CD4-positive, CD25-positive, alpha-beta regulatory T cell (primary cell): Measurements from ENCODE around the gene TMUB1. TPM values are rescaled to one million over a fixed set of nuclear protein-coding genes. Genes with fewer than 3 reads are reported as not detected.

Experiments used
- ATAC-seq, 2 donors: fragments of 150-1000 bp; cut with Tn5 transposase; one replicate each; pipeline ENCODE4 v1.10.0; 2021; ENCODE audit warnings: low read depth in 2 of 2, moderate number of reproducible peaks in 2 of 2, moderate library complexity in 1 of 2
- DNase-seq, 3 donors: peaks; one replicate each; pipeline versions ENCODE4 v3.0.0 to v3.0.0-alpha.2; 2012 to 2022; ENCODE audit warnings: mixed read lengths in 1 of 3
- H3K27ac ChIP-seq: one replicate; pipeline ENCODE4 v1.7.0; 2013; ENCODE audit warnings: mild to moderate bottlenecking, low read length; ENCODE audit not compliant: insufficient read depth, poor library complexity, severe bottlenecking
- H3K27me3 ChIP-seq: one replicate; pipeline ENCODE4 v1.7.0; 2013; ENCODE audit warnings: low read length; ENCODE audit not compliant: control insufficient read depth, insufficient read depth
- H3K36me3 ChIP-seq: one replicate; pipeline ENCODE4 v1.7.0; 2013; ENCODE audit warnings: mild to moderate bottlenecking, low read length, moderate library complexity; ENCODE audit not compliant: control insufficient read depth, insufficient read depth
- H3K4me1 ChIP-seq: 2 replicates; pipeline ENCODE4 v1.7.0; 2013; ENCODE audit warnings: mild to moderate bottlenecking, low read length; ENCODE audit not compliant: insufficient read depth, control insufficient read depth, poor library complexity, severe bottlenecking
- H3K4me3 ChIP-seq: one replicate; pipeline ENCODE4 v1.7.0; 2013; ENCODE audit warnings: low read depth, mild to moderate bottlenecking, low read length, moderate library complexity
- H3K9me3 ChIP-seq, 2 experiments: 1 replicate in 1 of 2; 2 replicates in 1 of 2; pipeline ENCODE4 v1.7.0; 2013; ENCODE audit warnings: low read length in 2 of 2, mild to moderate bottlenecking in 1 of 2, moderate library complexity in 1 of 2; ENCODE audit not compliant: control insufficient read depth in 2 of 2
- H3K27ac Mint-ChIP-seq, 3 donors: one replicate each; pipeline ENCODE4 v1.8.0; 2020 to 2022; ENCODE audit warnings: mild to moderate bottlenecking in 3 of 3, mixed read lengths in 3 of 3, moderate library complexity in 2 of 3
- H3K27me3 Mint-ChIP-seq: one replicate; pipeline ENCODE4 v1.8.0; 2022; ENCODE audit warnings: mild to moderate bottlenecking, mixed read lengths
- H3K36me3 Mint-ChIP-seq: one replicate; pipeline ENCODE4 v1.8.0; 2020; ENCODE audit warnings: mixed read lengths
- H3K4me1 Mint-ChIP-seq, 4 donors: one replicate each; pipeline ENCODE4 v1.8.0; 2020 to 2022; ENCODE audit warnings: mixed read lengths in 4 of 4, mild to moderate bottlenecking in 1 of 4
- H3K4me3 Mint-ChIP-seq, 4 donors: one replicate each; pipeline ENCODE4 v1.8.0; 2020 to 2022; ENCODE audit warnings: mild to moderate bottlenecking in 4 of 4, mixed read lengths in 4 of 4, moderate library complexity in 3 of 4
- H3K9me3 Mint-ChIP-seq, 7 donors: one replicate each; pipeline ENCODE4 v1.8.0; 2020 to 2022; ENCODE audit warnings: mixed read lengths in 7 of 7, mild to moderate bottlenecking in 3 of 7, moderate library complexity in 2 of 7
- polyA plus RNA-seq, 4 donors: library from polyadenylated mRNA; unstranded; fragments of 300-500 nt; fragmentation: Illumina TruSeq; gene quantifications; one replicate each; pipeline ENCODE4 v1.2.3, GENCODE V29; 2021
- total RNA-seq: library from RNA; stranded (reverse); gene quantifications from one replicate; pipeline ENCODE4 v1.2.3, GENCODE V29; 2022

The TMUB1 gene
- total and polyA plus RNA-seq, 5 donors from 2014 or later = 41.1 to 54.6 (median 51.3) TPM

GRCh38 chr7:151059367-151060112, 23.8 kb downstream of the TMUB1 start, which contains the start of gene SLC4A2:
SLC4A2 (plus strand) TSS chr7:151059589; CDS start chr7:151061988, 2,399 bp downstream.
- ATAC-seq = peak in 1 of 2 donors; percentile 13
- Histone ChIP-seq H3K27me3 (no peaks in the 10 kb centered on the region), H3K9me3 (no peaks in the 10 kb centered on the region), H3K36me3 (no peaks in the 10 kb centered on the region), H3K4me3 (peak within 1 kb of the TSS; percentile 86), H3K4me1 (peaks cover 41% of the 10 kb centered on the region), H3K27ac (peak within 1 kb of the TSS; percentile 88)
- Mint-ChIP-seq H3K4me3 (peak within 1 kb of the TSS; percentile 89 to 97 (median 95)), H3K27ac (peak within 1 kb of the TSS; percentile 93 to 97 (median 96)), H3K9me3 (peaks cover 0 to 1% (median 0%) of the 10 kb centered on the region in 7 donors), H3K36me3 (peaks cover 3% of the 10 kb centered on the region), H3K27me3 (no peaks in the 10 kb centered on the region), H3K4me1 (peaks cover 0 to 52% (median 13%) of the 10 kb centered on the region in 4 donors)
- DNase-seq = peak; percentile 65 to 73 (median 65)

GRCh38 chr7:151058781-151059366, 24.4 kb downstream of the TMUB1 start:
- peak overlapping the region; percentile 88 for H3K27ac ChIP-seq

GRCh38 chr7:151057989-151058780, 25.1 kb downstream of the TMUB1 start:
- peak overlapping the region; percentile 93 to 97 (median 96) for H3K27ac Mint-ChIP-seq
- peaks cover 0 to 56% (median 13%) of the 10 kb centered on the region in 4 donors for H3K4me1 Mint-ChIP-seq
- Histone ChIP-seq H3K4me3 (peak overlapping the region; percentile 86), H3K27me3 (no peaks in the 10 kb centered on the region), H3K36me3 (no peaks in the 10 kb centered on the region), H3K4me1 (peaks cover 42% of the 10 kb centered on the region), H3K27ac (peak overlapping the region; percentile 88), H3K9me3 (no peaks in the 10 kb centered on the region)
- peaks cover 6% of the 10 kb centered on the region for H3K36me3 Mint-ChIP-seq
- H3K4me3 Mint-ChIP-seq = peak overlapping the region; percentile 89 to 97 (median 95)
- H3K9me3 Mint-ChIP-seq = peaks cover 0 to 1% (median 0%) of the 10 kb centered on the region in 7 donors
- peak; percentile 97 to 100 (median 98) for DNase-seq
- no peaks in the 10 kb centered on the region for H3K27me3 Mint-ChIP-seq
- peak; percentile 96 to 97 for ATAC-seq

More at GRCh38 chr7:151058781-151059366, 24.4 kb downstream of the TMUB1 start:
- peaks cover 0 to 52% (median 13%) of the 10 kb centered on the region in 4 donors for H3K4me1 Mint-ChIP-seq
- no peaks in the 10 kb centered on the region for H3K27me3 Mint-ChIP-seq
- Histone ChIP-seq H3K4me1 (peaks cover 41% of the 10 kb centered on the region), H3K4me3 (peak overlapping the region; percentile 86), H3K9me3 (no peaks in the 10 kb centered on the region), H3K36me3 (no peaks in the 10 kb centered on the region), H3K27me3 (no peaks in the 10 kb centered on the region)
- peaks cover 0 to 1% (median 0%) of the 10 kb centered on the region in 7 donors for H3K9me3 Mint-ChIP-seq
- peaks cover 6% of the 10 kb centered on the region for H3K36me3 Mint-ChIP-seq
- peak overlapping the region; percentile 89 to 97 (median 95) for H3K4me3 Mint-ChIP-seq
- H3K27ac Mint-ChIP-seq = peak overlapping the region; percentile 93 to 97 (median 96)
- ATAC-seq (no peak), DNase-seq (peak in 2 of 3 donors; percentile 26 to 43)

GRCh38 chr7:151057506-151057988, 25.7 kb downstream of the TMUB1 start, which contains the start of gene CDK5:
CDK5 (minus strand) TSS chr7:151057897; CDS start chr7:151057848, 49 bp downstream.
- H3K9me3 Mint-ChIP-seq = peaks cover 0 to 1% (median 0%) of the 10 kb centered on the region in 7 donors
- ATAC-seq (no peak), DNase-seq (no peak)
- peaks cover 0 to 63% (median 15%) of the 10 kb centered on the region in 4 donors for H3K4me1 Mint-ChIP-seq
- Histone ChIP-seq H3K4me3 (peak within 1 kb of the TSS; percentile 92), H3K27me3 (no peaks in the 10 kb centered on the region), H3K36me3 (no peaks in the 10 kb centered on the region), H3K27ac (peak within 1 kb of the TSS; percentile 88), H3K9me3 (no peaks in the 10 kb centered on the region), H3K4me1 (peaks cover 46% of the 10 kb centered on the region)
- peak within 1 kb of the TSS; percentile 93 to 97 (median 96) for H3K27ac Mint-ChIP-seq
- peaks cover 10% of the 10 kb centered on the region for H3K36me3 Mint-ChIP-seq
- no peaks in the 10 kb centered on the region for H3K27me3 Mint-ChIP-seq
- peak within 1 kb of the TSS; percentile 89 to 97 (median 95) for H3K4me3 Mint-ChIP-seq

GRCh38 chr7:151056666-151057505, 26.4 kb downstream of the TMUB1 start:
- no peak for DNase-seq
- H3K4me1 Mint-ChIP-seq = peaks cover 0 to 63% (median 15%) of the 10 kb centered on the region in 4 donors
- peaks cover 0 to 1% (median 0%) of the 10 kb centered on the region in 7 donors for H3K9me3 Mint-ChIP-seq
- peaks cover 46% of the 10 kb centered on the region for H3K4me1 ChIP-seq
- H3K27me3 Mint-ChIP-seq = no peaks in the 10 kb centered on the region
- H3K36me3 Mint-ChIP-seq = peaks cover 12% of the 10 kb centered on the region
- H3K27ac ChIP-seq = no peak overlapping the region
- H3K9me3 ChIP-seq = no peaks in the 10 kb centered on the region
- no peaks in the 10 kb centered on the region for H3K27me3 ChIP-seq
- H3K4me3 Mint-ChIP-seq = peak overlapping the region; percentile 89 to 97 (median 95)
- H3K36me3 ChIP-seq = no peaks in the 10 kb centered on the region
- no peak for ATAC-seq
- peak overlapping the region in 1 of 3 donors; percentile 36 for H3K27ac Mint-ChIP-seq
- H3K4me3 ChIP-seq = peak overlapping the region; percentile 92

- peak overlapping the region; percentile 55 to 97 (median 91) for H3K4me3 Mint-ChIP-seq
- no peak overlapping the region for H3K27ac ChIP-seq
- no peaks in the 10 kb centered on the region for H3K27me3 Mint-ChIP-seq
- no peak for DNase-seq
- H3K27me3 ChIP-seq = no peaks in the 10 kb centered on the region
- H3K9me3 ChIP-seq = no peaks in the 10 kb centered on the region
- H3K4me1 ChIP-seq = peaks cover 44% of the 10 kb centered on the region
- H3K36me3 ChIP-seq = no peaks in the 10 kb centered on the region
- peaks cover 12% of the 10 kb centered on the region for H3K36me3 Mint-ChIP-seq
- H3K4me3 ChIP-seq = no peak overlapping the region
- peaks cover 0 to 1% (median 0%) of the 10 kb centered on the region in 7 donors for H3K9me3 Mint-ChIP-seq
- H3K4me1 Mint-ChIP-seq = peaks cover 0 to 57% (median 12%) of the 10 kb centered on the region in 4 donors
- no peak for ATAC-seq
- no peak overlapping the region for H3K27ac Mint-ChIP-seq
These were observed 27.0 kb downstream of the TMUB1 start for GRCh38 chr7:151056283-151056665.
